NOMO-1 (cell line): ENCODE measurements around the gene ADD1.

Experiments
- DNase-seq, 2 experiments: peaks; one replicate each; lab custom pipeline; 2025; ENCODE audit not compliant: unreplicated experiment in 2 of 2; lab: John Stamatoyannopoulos, UW

The ADD1 gene

GRCh38 chr4:2805712-2806389, 37.8 kb upstream of the ADD1 start:
- no peak for DNase-seq

- DNase-seq = no peak
These were observed 37.0 kb upstream of the ADD1 start for GRCh38 chr4:2806390-2807355.

GRCh38 chr4:2807571-2807970, 36.1 kb upstream of the ADD1 start:
- DNase-seq = no peak

GRCh38 chr4:2808001-2808400, 35.6 kb upstream of the ADD1 start:
- no peak for DNase-seq

- DNase-seq = no peak
These were observed 33.9 kb upstream of the ADD1 start for GRCh38 chr4:2809610-2810180.

GRCh38 chr4:2810388-2810787, 33.3 kb upstream of the ADD1 start:
- no peak for DNase-seq

GRCh38 chr4:2811830-2812611, 31.6 kb upstream of the ADD1 start:
- peak; percentile 82 to 86 for DNase-seq

- DNase-seq = no peak
These were observed 30.9 kb upstream of the ADD1 start for GRCh38 chr4:2812612-2813354.

- DNase-seq = no peak
These were observed 29.9 kb upstream of the ADD1 start for GRCh38 chr4:2813446-2814405.

GRCh38 chr4:2814627-2815270, 28.9 kb upstream of the ADD1 start:
- DNase-seq = no peak

GRCh38 chr4:2816401-2816954, 27.2 kb upstream of the ADD1 start:
- DNase-seq = no peak

- DNase-seq = no peak
These were observed 26.5 kb upstream of the ADD1 start for GRCh38 chr4:2817137-2817536.

- no peak for DNase-seq
These were observed 25.8 kb upstream of the ADD1 start for GRCh38 chr4:2817701-2818350.

GRCh38 chr4:2818351-2818939, 25.2 kb upstream of the ADD1 start:
- no peak for DNase-seq

GRCh38 chr4:2819244-2820215, 24.1 kb upstream of the ADD1 start:
- no peak for DNase-seq
